NCI-H2107 treated with DMSO at 0.1 percent for 48 hours (cell line): Measurements from ENCODE around the gene PPP2R2C.

Experiments
- DNase-seq: peaks from one replicate; lab custom pipeline; 2025; ENCODE audit not compliant: unreplicated experiment; lab: John Stamatoyannopoulos, UW

The PPP2R2C gene

DNA sequence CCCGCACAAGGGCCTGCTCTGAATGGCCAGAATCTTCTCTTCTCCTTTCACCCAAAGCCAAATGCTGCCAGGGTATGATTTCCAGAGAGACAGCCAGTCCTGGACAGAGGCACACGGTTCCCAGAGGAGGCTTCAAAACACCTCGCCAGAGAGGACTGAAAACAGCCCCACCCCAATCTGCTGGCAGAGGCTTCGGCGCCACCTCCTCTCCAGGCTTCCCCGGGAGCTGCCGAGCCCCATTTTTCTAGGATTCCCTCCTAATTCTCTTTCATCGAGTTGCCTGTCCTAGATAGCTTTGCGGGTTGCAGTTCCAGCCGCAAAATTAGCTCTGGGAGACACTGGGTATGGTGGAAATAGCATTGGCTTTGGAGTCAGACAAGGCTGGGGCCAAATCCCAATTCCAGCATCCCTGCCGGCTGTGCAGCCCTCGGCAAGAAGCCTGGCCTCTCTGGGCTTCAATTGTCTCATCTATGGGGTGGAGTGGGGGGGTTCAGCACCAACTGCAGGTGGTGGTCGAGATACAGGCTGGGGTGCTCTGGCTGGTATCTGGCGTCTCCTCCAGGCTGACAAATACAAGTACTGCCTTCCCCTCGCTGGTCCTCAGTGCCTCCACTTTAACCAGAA is 22.6 kb downstream of the PPP2R2C start:
- no peak for DNase-seq

GRCh38 chr4:6449335-6449734 is 23.1 kb downstream of the PPP2R2C start:
- no peak for DNase-seq

DNA sequence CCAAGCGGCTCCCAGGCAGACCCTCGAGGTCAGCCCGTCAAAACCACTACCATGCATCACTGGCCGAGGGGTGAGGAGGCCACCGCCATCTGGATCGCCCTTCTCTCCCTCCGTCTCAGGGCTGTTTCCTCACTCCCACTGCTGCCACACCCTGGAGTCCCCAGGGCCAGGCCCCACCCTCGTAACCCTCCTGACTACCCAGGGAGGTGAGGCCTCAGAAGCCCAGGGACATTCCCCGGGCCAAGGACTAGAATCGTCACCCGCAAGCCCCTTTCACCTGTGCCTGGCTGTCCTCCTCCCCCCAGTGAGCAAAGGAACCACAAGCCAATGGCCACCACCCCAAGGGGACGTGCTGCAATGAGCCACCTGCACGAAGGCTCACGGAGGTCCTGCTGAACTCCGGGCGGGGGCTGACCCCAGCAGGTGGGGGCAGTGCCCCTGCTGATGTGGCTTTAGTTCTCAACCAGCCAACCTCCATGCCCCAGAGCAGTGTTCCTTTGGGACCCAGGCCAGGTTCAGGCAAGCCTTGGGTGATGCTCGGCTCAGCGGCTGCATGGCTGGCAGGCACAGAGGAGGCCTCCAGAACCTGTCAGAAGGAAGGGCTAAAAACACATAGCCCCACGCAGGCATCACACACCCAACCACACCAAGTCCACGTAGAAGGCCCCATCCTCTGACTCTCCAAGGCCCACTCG is 23.8 kb downstream of the PPP2R2C start:
- DNase-seq: no peak

DNA sequence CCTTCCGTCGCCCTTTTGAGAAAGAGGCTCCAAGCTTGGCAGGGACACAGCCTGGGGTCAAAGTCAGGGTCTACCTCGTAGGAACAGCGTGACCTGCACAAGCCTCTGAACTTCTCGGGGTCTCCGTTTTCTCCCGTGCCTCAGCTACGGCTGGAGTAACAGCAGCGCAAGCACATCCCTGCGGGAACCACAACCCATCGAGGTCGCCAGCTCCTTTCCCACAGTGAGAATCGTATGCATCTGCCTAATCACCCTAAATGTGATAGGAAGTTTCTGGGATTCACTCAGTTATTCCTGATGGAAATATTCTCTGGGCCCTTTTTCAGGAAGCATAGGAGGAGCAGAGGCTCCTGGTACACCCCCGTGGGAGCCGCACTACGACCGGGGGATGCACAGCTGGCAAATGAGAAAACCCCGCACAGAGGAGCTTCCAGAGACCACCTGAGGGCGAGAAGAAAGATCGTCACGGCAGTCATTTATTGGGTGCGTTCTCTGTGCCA is 24.7 kb downstream of the PPP2R2C start:
- DNase-seq: no peak

- no peak for DNase-seq
These were observed 25.6 kb downstream of the PPP2R2C start for GRCh38 chr4:6446538-6447451.

DNA sequence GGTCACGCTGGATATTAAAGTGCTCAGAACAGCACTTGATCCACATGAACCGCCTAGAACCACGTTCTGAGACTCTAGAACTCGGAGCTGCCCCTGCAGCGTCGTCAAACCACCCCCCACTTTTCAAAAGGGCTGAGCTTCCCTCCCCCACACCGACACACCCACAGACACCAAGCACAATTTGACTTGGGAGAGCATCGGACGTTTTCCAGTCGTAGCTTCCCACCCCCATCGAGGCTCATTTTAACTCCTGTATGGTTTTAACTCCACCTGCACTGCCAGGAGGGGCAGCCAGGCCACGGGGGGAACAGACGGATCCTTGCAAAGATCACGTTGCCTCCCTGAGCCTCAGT is 26.3 kb downstream of the PPP2R2C start:
- no peak for DNase-seq

DNA sequence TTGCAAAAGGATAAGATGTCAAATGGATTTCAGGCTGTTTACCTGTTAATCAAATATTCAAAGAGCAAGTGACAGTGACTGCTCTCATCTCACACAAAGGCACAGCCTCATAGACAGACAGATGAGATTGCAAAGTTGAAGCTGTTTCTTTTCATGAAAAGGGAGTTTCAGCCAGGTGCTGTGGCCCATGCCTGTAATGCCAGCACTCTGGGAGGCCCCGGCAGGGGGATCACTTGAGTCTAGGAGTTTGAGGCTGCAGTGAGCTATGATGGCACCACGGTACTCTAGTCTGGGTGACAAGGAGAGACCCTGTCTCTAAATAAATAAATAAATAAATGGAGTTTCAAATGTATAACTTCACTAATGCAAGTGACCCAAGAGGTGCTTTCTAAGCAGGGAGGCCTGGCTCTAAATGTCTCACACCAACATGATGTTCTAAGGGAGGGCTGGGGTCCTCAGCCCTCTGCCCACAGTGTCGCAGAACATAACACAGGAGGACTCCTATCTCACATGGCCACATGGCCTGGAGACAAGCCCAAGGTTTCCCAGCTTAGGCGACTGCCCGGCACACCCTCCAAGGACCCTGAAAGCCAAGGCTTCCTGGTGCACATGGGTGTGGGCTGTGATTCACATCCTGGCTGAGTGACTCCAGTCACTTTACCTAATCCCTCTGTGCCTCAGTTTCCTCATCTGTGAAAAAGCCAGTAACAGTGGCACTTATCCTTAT is 26.8 kb downstream of the PPP2R2C start:
- no peak for DNase-seq

GRCh38 chr4:6444582-6444981 is 27.8 kb downstream of the PPP2R2C start:
- no peak for DNase-seq

DNA sequence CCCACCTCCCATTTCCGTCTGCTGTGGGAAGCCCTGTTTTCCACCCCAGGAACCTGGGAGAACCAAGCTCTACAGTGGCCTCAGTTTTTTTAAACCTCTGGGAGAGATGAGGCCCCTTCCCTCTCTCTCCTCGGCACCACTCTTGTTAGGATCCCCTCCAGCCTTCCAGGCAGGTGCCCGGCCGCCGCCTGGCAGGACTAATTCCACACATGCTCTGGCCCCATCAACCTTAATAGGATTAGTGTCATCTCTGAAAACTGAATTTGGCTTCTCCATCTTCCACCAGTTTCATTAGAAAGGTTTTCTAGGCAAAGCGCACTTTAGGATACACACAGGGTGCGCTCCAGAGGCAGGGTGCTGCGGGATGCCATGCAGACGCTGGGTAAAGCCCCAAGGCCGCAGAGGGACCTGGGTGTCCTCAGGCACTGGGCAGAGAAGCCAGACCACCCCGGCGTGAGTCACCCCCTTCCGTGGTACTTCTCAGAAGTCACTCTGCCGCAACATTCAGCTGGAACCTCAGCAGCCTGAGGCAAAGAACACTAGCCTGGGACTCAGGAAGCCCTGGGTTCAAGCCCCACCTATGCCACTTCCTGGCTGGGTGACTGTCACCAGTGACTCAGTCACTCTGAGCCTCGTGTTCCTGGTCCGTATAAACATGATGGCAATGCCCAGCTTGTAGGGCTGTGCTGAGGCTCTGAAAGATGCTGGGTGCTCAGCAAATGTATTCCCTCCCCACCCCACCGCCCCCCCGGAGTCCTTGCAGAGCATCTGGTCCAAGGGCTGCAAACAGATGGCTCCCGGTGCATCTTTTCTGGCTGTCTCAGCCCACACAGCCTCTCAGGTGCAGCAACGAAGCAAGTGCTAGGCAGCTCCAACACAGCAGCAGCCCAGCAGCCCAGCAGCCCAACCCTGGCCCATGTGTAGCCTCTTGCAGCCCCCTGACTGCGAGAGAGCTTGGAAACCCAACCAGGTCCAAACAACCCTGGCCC is 29.1 kb downstream of the PPP2R2C start:
- no peak for DNase-seq

DNA sequence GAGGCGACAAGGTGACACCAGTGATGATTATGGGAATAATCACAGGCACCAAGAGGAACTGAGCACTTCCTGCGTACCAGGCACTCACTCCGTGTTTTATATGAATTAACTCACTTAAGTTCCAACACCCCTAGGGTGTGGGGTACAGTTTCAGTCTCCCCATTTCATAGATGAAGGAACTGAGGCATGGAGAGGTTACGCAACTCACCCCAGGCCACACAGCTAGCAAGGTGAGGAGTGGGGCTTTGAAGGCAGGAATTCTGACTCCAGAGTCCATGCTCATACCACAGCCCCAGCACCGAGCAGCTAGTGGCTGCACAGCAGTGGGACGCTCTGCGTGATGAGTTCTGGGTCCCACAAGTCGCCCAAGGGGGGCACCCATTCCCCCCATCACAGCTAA is 29.9 kb downstream of the PPP2R2C start:
- no peak for DNase-seq

GRCh38 chr4:6441758-6442157 is 30.7 kb downstream of the PPP2R2C start:
- no peak for DNase-seq

DNA sequence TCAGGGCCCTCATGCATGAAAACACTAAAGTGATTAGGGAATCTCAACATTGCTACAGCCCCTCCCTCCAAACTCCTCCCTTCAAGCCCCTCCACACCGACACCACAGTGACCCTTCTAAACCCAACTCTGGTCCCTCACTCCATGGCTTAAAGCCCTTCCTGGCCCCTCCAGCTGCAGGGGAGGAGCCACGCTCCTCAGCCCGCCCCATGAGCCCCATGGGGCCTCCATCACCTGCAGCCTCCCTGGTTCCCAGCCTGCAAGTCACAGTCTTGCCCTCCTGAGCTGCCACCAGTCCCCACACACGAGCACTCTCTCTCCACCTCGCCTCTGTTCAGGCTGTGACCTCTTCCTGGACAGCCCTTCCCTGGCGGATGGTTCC is 31.2 kb downstream of the PPP2R2C start:
- no peak for DNase-seq

DNA sequence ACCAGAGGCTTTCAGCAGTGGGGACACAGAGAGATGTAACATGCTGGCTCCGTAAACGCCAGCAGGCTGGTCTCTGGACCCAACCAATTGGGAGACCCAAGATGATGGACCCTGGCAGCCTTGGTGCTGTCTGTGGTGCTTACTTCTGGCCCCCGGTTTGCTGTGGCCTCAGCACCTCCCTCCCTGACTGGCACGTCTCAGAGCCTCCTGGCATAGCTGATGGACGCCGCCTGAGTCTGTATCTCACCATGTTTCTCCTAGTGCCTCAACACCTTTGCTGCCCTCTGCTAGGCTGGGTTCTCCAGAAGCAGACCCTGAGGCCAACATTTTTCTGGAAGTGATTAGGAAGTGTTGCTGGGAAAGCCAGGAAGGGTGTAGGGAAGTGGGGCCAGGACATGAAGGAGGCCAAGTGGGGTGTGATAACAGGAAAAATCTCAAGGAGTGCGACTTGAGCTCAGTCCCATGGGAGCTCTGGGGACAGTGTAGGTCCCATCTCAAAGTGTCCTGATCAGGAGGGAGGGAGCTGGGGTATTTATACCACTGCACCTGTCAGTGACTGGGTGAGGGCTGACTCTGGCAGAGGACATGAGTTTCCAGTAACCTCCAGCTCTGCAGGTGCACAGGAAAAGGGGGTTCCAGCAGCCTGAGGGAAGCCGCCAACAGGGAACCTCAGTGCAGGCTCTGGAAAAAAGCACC is 31.8 kb downstream of the PPP2R2C start:
- DNase-seq: no peak

DNA sequence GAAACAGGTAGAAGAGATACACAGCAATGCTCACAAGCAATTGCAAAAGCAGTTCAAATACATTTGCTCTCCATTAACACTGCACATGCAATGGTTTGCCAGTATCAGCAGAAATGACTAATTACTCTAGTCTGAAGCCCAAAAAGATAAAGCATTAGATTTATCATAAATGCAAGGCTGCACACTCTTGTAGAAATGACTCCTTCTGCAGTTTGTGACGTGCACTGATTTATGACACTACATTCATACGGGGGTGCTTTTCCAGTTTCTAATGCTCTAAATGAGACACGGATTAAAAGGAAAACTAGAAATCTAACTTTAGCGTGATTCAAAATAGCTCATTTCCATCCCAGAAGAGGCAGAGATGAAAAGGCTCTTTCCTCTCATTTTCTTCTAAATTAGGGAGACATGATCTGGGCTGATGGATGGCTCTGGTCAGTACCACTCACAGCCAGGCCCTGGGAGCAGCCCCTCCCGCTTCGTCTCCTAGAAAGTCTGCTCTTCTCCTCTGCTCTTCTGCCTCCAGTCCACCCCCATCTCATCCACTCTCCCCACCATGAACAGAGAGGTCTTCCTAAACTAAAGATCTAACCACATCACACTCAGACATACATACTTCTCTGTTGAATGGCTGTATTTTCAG is 33.2 kb downstream of the PPP2R2C start:
- no peak for DNase-seq

DNA sequence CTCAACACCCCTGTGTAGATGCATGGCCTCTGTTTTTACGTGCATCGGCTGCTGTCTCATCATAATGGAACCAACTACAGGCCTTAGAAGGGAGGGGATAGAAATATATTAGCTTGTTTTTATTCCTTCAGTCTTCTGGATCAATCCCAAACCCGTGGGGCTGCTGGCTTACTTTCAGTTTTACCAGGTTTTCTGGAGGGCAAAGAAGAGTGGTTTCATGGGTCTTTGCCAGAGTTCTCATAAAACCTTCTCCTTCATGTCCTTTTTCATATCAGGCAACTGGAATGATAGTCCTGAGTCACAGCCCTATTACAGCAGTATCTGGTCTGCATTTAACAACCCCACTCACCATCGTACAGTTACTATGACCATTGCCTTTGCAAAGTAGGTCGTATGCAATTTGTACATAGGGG is 34.6 kb downstream of the PPP2R2C start:
- DNase-seq: no peak

DNA sequence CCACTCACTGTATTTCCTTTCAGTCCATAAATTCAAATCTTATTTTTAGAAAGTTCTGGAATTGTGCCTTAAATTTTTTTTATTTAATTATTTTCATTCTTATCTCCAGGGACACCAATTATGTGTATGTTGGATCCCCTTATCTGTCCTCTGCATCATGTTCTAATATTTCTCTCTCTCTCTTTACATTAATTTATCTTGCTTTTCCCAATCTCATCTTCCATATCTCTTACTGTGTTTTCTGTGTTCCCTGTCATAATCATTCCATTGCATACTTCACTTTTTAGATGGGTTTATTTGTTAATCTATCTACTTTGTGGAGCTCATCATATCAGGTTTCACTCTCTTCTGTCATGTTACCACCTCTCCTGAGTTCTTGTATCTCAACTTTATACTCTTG is 37.4 kb downstream of the PPP2R2C start:
- no peak for DNase-seq

- DNase-seq: no peak
These were observed 41.5 kb downstream of the PPP2R2C start for GRCh38 chr4:6430927-6431326.

DNA sequence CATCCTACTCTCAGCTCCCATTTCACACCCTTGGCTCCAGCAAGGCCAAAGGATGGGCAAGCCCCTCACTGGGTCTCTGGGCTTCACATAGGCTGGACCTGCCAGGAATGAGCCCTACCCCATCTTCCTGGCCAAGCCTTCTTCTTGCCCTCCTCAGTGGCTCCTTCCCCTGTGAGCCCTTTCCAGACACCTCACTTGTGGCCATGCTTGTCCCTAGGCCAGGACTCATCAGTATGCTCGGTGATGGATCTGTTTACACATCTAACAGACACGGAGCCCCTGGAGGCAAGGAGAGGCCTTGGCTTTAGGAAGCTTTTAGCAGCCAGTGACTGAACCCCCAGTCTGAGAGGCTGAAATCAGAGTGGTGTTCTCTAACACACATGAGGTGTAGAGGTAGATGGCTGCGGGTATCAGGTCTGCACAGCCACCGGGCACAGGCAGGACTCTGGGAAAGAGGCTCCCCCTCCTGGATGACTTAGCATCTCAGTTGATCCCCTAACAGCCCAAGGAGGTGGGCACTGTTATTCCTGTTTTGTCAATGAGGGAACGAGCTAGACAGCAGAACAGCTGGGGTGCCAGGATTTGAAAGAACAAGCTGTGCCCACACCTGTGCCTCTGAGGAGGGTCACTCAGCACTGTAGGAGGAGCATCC is 44.8 kb downstream of the PPP2R2C start:
- DNase-seq: no peak
